GM23248 (cell line): ENCODE measurements around the gene PLCB1.

Experiments used
- EZH2 ChIP-seq: fragments of 200-600 bp; sonication (generic); IDR thresholded peaks from 2 replicates; pipeline ENCODE4 v1.6.1; 2018; ENCODE audit warnings: antibody characterized with exemption, mild to moderate bottlenecking; ENCODE audit not compliant: insufficient read depth, poor library complexity, severe bottlenecking
- EZH2phosphoT487 ChIP-seq: fragments of 200-600 bp; sonication (generic); IDR thresholded peaks from 2 replicates; pipeline ENCODE4 v1.6.1; 2018; ENCODE audit warnings: antibody characterized with exemption, moderate library complexity, mild to moderate bottlenecking, low read depth; ENCODE audit not compliant: insufficient read depth

DNA sequence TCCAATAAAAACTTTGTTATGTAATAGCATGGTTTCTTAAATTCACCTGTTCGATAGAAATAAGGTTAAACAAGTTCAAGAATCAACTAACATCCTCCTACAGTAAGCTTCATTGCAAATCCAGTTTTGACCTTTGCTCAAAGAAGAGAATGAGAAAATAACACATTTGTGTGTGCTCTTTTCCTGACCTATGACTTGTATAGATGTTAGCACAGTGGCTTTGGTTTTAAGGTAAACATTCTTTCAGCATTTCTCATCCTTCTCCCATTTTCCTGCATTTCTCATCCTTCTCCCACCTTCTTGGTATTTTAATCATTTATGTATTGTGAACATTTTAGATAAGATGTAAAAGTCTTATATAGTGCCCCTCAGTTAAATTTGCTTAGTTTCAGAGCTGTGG, 73.9 kb downstream of the PLCB1 start:
- TF ChIP-seq EZH2 (no peak), EZH2phosphoT487 (no peak)
